Transverse colon (tissue), 4 donors: ENCODE measurements around the gene PICK1.

Experiments used
- EP300 ChIP-seq: sonication (generic); formaldehyde crosslinking; IDR thresholded peaks from one replicate; pipeline ENCODE4 v1.6.1; 2017; ENCODE audit warnings: antibody characterized with exemption, low read depth
- POLR2A ChIP-seq: fragments of 450-650 bp; IDR thresholded peaks from one replicate; pipeline ENCODE4 v1.6.1; 2016; ENCODE audit warnings: antibody characterized with exemption, mild to moderate bottlenecking, moderate library complexity
- POLR2AphosphoS5 ChIP-seq, 3 donors: sonication (generic); formaldehyde crosslinking; IDR thresholded peaks; one replicate each; pipeline ENCODE4 v1.6.1; 2016; ENCODE audit warnings: antibody characterized with exemption in 3 of 3
- TF ChIP-seq, protein P1 (sequence below), 5 experiments: fragments of 200-600 bp in 3 of 5; fragments of 450-650 bp in 2 of 5; sonication (generic) in 3 of 5; IDR thresholded peaks; 1 replicate in 2 of 5; 2 replicates in 3 of 5; pipeline ENCODE4 v1.5.1; 2016 to 2017; ENCODE audit warnings: antibody characterized with exemption in 5 of 5, inconsistent platforms in 3 of 5, mild to moderate bottlenecking in 2 of 5, moderate library complexity in 1 of 5

DNA sequence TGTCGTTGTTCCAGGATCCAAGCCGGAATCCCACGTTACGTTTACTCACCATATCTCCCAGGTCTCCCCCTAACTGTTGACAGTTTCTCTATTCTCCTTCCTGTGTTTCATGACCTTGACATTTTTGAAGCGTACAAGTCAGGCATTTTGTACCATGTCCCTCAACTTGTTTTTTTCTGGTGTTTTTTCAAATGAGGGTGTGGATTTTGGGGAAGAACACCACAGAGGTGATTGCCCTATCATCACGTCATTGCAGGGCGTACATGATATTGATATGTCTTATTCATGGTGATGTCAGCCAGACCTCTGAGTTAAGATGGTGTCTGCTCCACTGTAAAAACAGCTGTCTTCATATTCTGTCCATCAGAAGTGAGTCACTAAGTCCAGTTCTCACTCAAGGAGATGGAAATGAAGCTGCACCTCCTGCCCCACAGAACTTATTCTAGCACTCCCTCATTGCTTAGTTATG, 44.6 kb upstream of the PICK1 start:
- TF ChIP-seq, protein P1, sequence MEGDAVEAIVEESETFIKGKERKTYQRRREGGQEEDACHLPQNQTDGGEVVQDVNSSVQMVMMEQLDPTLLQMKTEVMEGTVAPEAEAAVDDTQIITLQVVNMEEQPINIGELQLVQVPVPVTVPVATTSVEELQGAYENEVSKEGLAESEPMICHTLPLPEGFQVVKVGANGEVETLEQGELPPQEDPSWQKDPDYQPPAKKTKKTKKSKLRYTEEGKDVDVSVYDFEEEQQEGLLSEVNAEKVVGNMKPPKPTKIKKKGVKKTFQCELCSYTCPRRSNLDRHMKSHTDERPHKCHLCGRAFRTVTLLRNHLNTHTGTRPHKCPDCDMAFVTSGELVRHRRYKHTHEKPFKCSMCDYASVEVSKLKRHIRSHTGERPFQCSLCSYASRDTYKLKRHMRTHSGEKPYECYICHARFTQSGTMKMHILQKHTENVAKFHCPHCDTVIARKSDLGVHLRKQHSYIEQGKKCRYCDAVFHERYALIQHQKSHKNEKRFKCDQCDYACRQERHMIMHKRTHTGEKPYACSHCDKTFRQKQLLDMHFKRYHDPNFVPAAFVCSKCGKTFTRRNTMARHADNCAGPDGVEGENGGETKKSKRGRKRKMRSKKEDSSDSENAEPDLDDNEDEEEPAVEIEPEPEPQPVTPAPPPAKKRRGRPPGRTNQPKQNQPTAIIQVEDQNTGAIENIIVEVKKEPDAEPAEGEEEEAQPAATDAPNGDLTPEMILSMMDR (IDR thresholded peaks at IDR 0.05) = no peak
- TF ChIP-seq POLR2A (no peak), EP300 (no peak), POLR2AphosphoS5 (IDR thresholded peaks at IDR 0.05) (no peak)
